HT1080 (cell line): Measurements from ENCODE around the gene ATP6V0A4. TPM values are rescaled to one million over a fixed set of nuclear protein-coding genes. Genes with fewer than 3 reads are reported as not detected.

Experiments
- DNase-seq: peaks from one replicate; pipeline ENCODE4 v3.0.0-alpha.2; 2015; ENCODE audit warnings: low read depth
- total RNA-seq: library from RNA; depleted of rRNA; stranded (reverse); fragments of >200 nt; shearing (Covaris generic); gene quantifications from 2 replicates; pipeline ENCODE4 v1.2.3, GENCODE V29; 2014; rRNA removed

The ATP6V0A4 gene
- total RNA-seq, 1 experiment from 2014 or later: 0.47 TPM

GRCh38 chr7:138663725-138664710, 134.0 kb downstream of the ATP6V0A4 start:
- DNase-seq: no peak

GRCh38 chr7:138662991-138663320, 135.0 kb downstream of the ATP6V0A4 start:
- DNase-seq: no peak

GRCh38 chr7:138662076-138662990, 135.7 kb downstream of the ATP6V0A4 start:
- no peak for DNase-seq

DNA sequence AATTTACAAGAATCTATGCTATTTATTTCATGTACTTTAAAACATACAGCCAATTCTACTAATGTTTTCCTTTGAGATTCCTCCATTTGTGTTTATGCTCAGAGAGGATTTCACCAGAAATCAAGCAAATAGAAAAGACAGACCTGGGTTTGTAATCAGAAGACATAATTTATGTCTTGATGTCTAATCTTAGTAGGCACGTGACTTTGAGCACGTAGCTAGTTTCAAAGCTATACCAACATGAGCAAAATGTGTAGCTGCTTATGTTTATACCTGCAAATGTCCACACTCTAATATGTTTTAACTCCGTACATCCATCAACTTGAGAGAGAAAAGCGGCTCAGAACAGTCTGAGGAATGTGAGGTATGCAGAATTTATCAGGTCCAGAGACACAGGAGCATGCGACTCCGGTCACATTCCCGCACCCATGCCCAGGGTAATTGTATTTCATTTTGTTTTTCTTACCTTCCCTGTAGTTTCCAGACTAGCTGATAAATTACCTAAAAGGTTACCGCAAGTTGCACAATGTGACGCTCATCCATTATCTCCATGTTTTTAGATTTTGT, 136.8 kb downstream of the ATP6V0A4 start:
- DNase-seq: no peak

- DNase-seq: no peak
These were observed 139.1 kb downstream of the ATP6V0A4 start for GRCh38 chr7:138658889-138659288.

- no peak for DNase-seq
These were observed 140.1 kb downstream of the ATP6V0A4 start for GRCh38 chr7:138657854-138658386.

DNA sequence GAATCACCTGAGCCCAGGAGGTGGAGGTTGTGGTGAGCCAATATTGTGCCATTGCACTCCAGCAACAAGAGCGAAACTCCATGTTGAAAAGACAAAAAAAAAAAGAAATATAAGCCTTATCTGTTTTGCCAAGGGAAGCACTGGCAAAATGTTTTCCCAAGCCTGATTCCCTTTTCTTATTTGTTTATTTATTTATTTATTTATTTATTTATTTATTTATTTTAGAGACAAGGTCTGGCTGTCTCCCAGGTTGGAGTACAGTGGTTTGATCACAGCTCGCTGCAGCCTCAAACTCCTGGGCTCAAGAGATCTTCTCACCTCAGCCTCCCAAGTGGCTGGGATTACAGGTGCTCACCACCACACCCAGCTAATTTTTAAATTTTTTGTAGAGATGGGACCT, 141.0 kb downstream of the ATP6V0A4 start:
- DNase-seq: no peak

Other genes starting within 250 kb of the ATP6V0A4 start
- gene SVOPL, start 96.8 kb downstream of the ATP6V0A4 start, total RNA-seq: not detected in 2 replicates
- gene TMEM213, start 202 bp downstream of the ATP6V0A4 start, total RNA-seq: not detected in 2 replicates
- 2.4 and 4.1 TPM in 2 replicates for gene KIAA1549, start 183.2 kb upstream of the ATP6V0A4 start, total RNA-seq
- gene ZC3HAV1L, start 237.8 kb upstream of the ATP6V0A4 start, total RNA-seq: 1.6 and 2.7 TPM in 2 replicates